ENCODE measurements around the gene UMODL1.

DNA sequence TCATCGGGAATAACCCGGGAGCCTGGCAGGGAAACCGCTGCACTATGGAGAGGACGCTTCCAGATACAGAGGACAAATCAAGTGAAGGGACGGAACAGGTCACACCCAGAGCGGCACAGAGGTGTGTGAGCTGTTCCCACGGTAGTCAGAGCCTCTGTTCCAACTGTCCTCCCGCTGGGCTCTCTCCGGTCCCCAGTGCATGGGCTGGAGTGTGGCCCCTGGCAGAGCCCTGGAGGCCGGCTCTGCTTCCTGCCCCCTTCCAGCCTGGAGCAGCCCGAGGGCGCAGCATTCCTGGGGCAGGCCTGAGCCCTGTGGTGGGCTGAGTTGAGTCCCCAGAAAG, 49.1 kb upstream of the UMODL1 start:
- TF ChIP-seq POLR2A (IDR thresholded peaks at IDR 0.05) (no peak), EP300 (IDR thresholded peaks at IDR 0.05) (no peak)
- TF ChIP-seq, protein P1, sequence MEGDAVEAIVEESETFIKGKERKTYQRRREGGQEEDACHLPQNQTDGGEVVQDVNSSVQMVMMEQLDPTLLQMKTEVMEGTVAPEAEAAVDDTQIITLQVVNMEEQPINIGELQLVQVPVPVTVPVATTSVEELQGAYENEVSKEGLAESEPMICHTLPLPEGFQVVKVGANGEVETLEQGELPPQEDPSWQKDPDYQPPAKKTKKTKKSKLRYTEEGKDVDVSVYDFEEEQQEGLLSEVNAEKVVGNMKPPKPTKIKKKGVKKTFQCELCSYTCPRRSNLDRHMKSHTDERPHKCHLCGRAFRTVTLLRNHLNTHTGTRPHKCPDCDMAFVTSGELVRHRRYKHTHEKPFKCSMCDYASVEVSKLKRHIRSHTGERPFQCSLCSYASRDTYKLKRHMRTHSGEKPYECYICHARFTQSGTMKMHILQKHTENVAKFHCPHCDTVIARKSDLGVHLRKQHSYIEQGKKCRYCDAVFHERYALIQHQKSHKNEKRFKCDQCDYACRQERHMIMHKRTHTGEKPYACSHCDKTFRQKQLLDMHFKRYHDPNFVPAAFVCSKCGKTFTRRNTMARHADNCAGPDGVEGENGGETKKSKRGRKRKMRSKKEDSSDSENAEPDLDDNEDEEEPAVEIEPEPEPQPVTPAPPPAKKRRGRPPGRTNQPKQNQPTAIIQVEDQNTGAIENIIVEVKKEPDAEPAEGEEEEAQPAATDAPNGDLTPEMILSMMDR (IDR thresholded peaks at IDR 0.05) = no peak

Data from ovary (tissue), 3 donors.